GM13977 (cell line): Measurements from ENCODE around the gene WDFY2.
"Not testable (repeated sequence)": the region's sequence is repeated elsewhere in the genome, so short reads cannot be mapped to it uniquely, and the experiment has no call there.

ENCODE experiments used
- DNase-seq: peaks from one replicate; pipeline ENCODE4 v3.0.0; 2012; ENCODE audit warnings: low spot score
- CTCF ChIP-seq: IDR thresholded peaks from 2 replicates; pipeline ENCODE4 v1.5.1; 2012; ENCODE audit warnings: mild to moderate bottlenecking, control low read depth; ENCODE audit not compliant: insufficient read depth; ENCODE audit errors: extremely low read depth, missing control alignments
- in situ Hi-C: fragments of 300-500 bp; cut with MboI; formaldehyde crosslinking; loops from one replicate; pipeline ENCODE4 v1.12.0; 2022; ENCODE audit warnings: low sequenced_read_pairs, low pct_unique_long_range_greater_than_20kb, mixed read lengths, inconsistent platforms; ENCODE audit not compliant: unreplicated experiment

The WDFY2 gene

GRCh38 chr13:51564252-51564651 lies 20.0 kb upstream of the WDFY2 start:
- in situ Hi-C loops, result no loop called here
- DNase-seq, result no peak
- no peak for TF ChIP-seq CTCF

- DNase-seq, result no peak
- no peak for TF ChIP-seq CTCF
- in situ Hi-C loops, result no loop called here
Measured at GRCh38 chr13:51564671-51565070, 19.6 kb upstream of the WDFY2 start.

- DNase-seq, in situ Hi-C loops: not testable (repeated sequence)
Measured at GRCh38 chr13:51569001-51569400, 15.3 kb upstream of the WDFY2 start.

GRCh38 chr13:51576754-51577153 lies 7.5 kb upstream of the WDFY2 start:
- TF ChIP-seq CTCF, result no peak
- in situ Hi-C loops, result no loop called here

GRCh38 chr13:51577690-51578089 lies 6.6 kb upstream of the WDFY2 start:
- in situ Hi-C loops, result no loop called here
- DNase-seq, result no peak
- TF ChIP-seq CTCF, result no peak

More at GRCh38 chr13:51576754-51577153, 7.5 kb upstream of the WDFY2 start:
- DNase-seq, result no peak

- in situ Hi-C loops, result no loop called here
- DNase-seq, result no peak
- TF ChIP-seq CTCF, result no peak
Measured at GRCh38 chr13:51579676-51580075, 4.6 kb upstream of the WDFY2 start.

- TF ChIP-seq CTCF, result no peak
- DNase-seq, result no peak
- in situ Hi-C loops, result no loop called here
Measured at GRCh38 chr13:51581148-51581820, 3.0 kb upstream of the WDFY2 start.
